Testis (tissue), 2 donors: ENCODE measurements around the gene SLC28A1.

Source experiments
- CTCF ChIP-seq, 3 experiments: fragments of 450-650 bp in 2 of 3; fragments of 200-600 bp in 1 of 3; sonication (generic) in 1 of 3; IDR thresholded peaks; one replicate each; pipeline ENCODE4 v1.5.1; 2016 to 2019; ENCODE audit warnings: antibody characterized with exemption in 3 of 3, mild to moderate bottlenecking in 2 of 3, moderate library complexity in 1 of 3
- POLR2A ChIP-seq: fragments of 450-650 bp; IDR thresholded peaks from one replicate; pipeline ENCODE4 v1.6.1; 2017; ENCODE audit warnings: antibody characterized with exemption, mild to moderate bottlenecking, moderate library complexity

DNA sequence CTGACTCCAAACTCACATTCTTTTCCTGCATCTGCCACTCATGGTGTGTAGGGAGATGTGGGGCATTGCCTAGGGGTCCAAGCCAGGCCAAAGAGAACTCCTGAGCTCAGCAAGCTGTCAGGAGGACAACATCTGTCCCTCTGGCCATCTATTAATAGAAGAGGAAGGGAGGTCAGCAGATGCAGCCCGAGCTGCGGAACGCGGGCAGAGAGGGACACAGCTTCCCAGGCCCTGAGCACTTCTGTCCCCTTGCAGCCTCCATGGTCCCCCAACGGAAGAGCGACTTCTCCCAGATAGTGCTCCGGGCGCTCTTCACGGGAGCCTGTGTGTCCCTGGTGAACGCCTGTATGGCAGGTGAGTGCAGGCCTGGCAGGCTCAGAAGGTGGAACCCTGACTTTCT, 59.8 kb downstream of the SLC28A1 start:
- TF ChIP-seq CTCF (IDR thresholded peaks at IDR 0.05) = no peak
- TF ChIP-seq POLR2A = no peak
